DOHH2 (cell line): ENCODE data around the gene YBX2.

Source experiments
- H3F3A ChIP-seq: fragments of 200-600 bp; sonication (generic), shearing (Covaris generic); 2 replicates; pipeline ENCODE4 v1.6.0; 2016; ENCODE audit warnings: antibody characterized with exemption, mild to moderate bottlenecking; ENCODE audit not compliant: control insufficient read depth, insufficient read depth
- H3K27ac ChIP-seq: fragments of 200-600 bp; sonication (generic); 2 replicates; pipeline ENCODE4 v1.5.1; 2014; ENCODE audit warnings: low read depth, mild to moderate bottlenecking, low read length, moderate library complexity
- H3K27me3 ChIP-seq: fragments of 200-600 bp; sonication (generic); 2 replicates; pipeline ENCODE4 v1.6.1; 2014; ENCODE audit warnings: mild to moderate bottlenecking, low read length, mixed read lengths; ENCODE audit not compliant: control insufficient read depth
- H3K36me3 ChIP-seq: fragments of 200-600 bp; sonication (generic); 2 replicates; pipeline ENCODE4 v1.6.1; 2014; ENCODE audit warnings: mild to moderate bottlenecking, low read length, moderate library complexity, mixed read lengths; ENCODE audit not compliant: control insufficient read depth
- H3K4me1 ChIP-seq: fragments of 200-600 bp; sonication (generic); 2 replicates; pipeline ENCODE4 v1.6.1; 2014; ENCODE audit warnings: mild to moderate bottlenecking, low read length, mixed read lengths; ENCODE audit not compliant: control insufficient read depth
- H3K4me2 ChIP-seq: fragments of 200-600 bp; sonication (generic); 2 replicates; pipeline ENCODE4 v1.6.0; 2014; ENCODE audit warnings: mild to moderate bottlenecking, low read length, moderate library complexity
- H3K4me3 ChIP-seq: fragments of 200-600 bp; sonication (generic); 2 replicates; pipeline ENCODE4 v1.5.1; 2014; ENCODE audit warnings: mild to moderate bottlenecking, low read length, mixed read lengths
- H3K79me2 ChIP-seq: fragments of 200-600 bp; sonication (generic); 2 replicates; pipeline ENCODE4 v1.6.1; 2014; ENCODE audit warnings: mild to moderate bottlenecking, low read length, mixed read lengths; ENCODE audit not compliant: control insufficient read depth
- H3K9me2 ChIP-seq: fragments of 200-600 bp; sonication (generic); replicated peaks from 2 replicates; pipeline ENCODE4 v1.6.1; 2014; ENCODE audit warnings: mild to moderate bottlenecking, low read length, mixed read lengths; ENCODE audit not compliant: control insufficient read depth
- H3K9me3 ChIP-seq: fragments of 200-600 bp; sonication (generic); 2 replicates; pipeline ENCODE4 v1.6.1; 2014; ENCODE audit warnings: antibody characterized with exemption, low read length, mixed read lengths; ENCODE audit not compliant: control insufficient read depth, insufficient read depth
- H4K20me1 ChIP-seq: fragments of 200-600 bp; sonication (generic); 2 replicates; pipeline ENCODE4 v1.6.0; 2014; ENCODE audit warnings: low read depth, mild to moderate bottlenecking, antibody characterized with exemption, low read length, moderate library complexity; ENCODE audit not compliant: control insufficient read depth, insufficient read depth
- EZH2phosphoT487 ChIP-seq: fragments of 200-600 bp; sonication (generic); IDR thresholded peaks from 2 replicates; pipeline ENCODE4 v1.6.1; 2017; ENCODE audit warnings: borderline replicate concordance, mild to moderate bottlenecking, antibody characterized with exemption, low read length, moderate library complexity, mixed read lengths
- TF ChIP-seq, protein P1 (sequence below): fragments of 200-600 bp; sonication (generic); IDR thresholded peaks from one replicate; pipeline ENCODE4 v1.5.1; 2014; ENCODE audit warnings: antibody characterized with exemption, mild to moderate bottlenecking, low read depth, low read length; ENCODE audit not compliant: poor library complexity, severe bottlenecking

YBX2 gene

GRCh38 chr17:7290685-7291084, 3.8 kb downstream of the YBX2 start:
- Histone ChIP-seq H3K36me3 (no peaks in the 10 kb centered on the region), H3K9me3 (no peaks in the 10 kb centered on the region)

DNA sequence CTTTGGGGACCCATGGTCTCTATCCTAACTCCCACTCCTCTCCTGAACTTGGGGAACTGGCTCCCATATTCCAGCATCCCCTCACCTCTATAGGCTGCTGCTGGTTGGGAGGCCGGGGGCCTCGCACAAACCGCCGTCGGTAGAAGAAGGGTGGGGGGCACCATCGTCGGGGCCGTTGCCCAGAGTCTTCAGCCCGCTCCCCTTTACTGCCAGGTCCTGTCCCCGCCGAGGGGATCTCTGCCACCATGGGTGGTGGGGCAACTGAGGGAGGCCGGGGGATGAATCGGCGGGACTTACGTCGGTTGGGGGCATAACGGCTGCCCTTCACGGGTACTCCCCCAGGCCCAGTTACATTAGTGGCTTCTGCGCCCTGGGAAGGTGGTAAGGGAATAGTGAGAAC, 4.3 kb downstream of the YBX2 start:
- Histone ChIP-seq H3K79me2 (no peaks in the 10 kb centered on the region), H3K4me3 (no peak overlapping the region), H3K9me3 (no peaks in the 10 kb centered on the region), H4K20me1 (no peaks in the 10 kb centered on the region), H3K36me3 (no peaks in the 10 kb centered on the region), H3F3A (0 out of 2 replicates have a peak, but pooled peaks cover 2% of the 10 kb centered on the region), H3K27me3 (peaks cover 71% of the 10 kb centered on the region), H3K27ac (no peak overlapping the region), H3K4me1 (peaks cover 10% of the 10 kb centered on the region), H3K4me2 (no peak overlapping the region), H3K9me2 (no peaks in the 10 kb centered on the region)
- TF ChIP-seq, protein P1, sequence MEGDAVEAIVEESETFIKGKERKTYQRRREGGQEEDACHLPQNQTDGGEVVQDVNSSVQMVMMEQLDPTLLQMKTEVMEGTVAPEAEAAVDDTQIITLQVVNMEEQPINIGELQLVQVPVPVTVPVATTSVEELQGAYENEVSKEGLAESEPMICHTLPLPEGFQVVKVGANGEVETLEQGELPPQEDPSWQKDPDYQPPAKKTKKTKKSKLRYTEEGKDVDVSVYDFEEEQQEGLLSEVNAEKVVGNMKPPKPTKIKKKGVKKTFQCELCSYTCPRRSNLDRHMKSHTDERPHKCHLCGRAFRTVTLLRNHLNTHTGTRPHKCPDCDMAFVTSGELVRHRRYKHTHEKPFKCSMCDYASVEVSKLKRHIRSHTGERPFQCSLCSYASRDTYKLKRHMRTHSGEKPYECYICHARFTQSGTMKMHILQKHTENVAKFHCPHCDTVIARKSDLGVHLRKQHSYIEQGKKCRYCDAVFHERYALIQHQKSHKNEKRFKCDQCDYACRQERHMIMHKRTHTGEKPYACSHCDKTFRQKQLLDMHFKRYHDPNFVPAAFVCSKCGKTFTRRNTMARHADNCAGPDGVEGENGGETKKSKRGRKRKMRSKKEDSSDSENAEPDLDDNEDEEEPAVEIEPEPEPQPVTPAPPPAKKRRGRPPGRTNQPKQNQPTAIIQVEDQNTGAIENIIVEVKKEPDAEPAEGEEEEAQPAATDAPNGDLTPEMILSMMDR, result no peak
- TF ChIP-seq EZH2phosphoT487, result no peak

More at GRCh38 chr17:7290685-7291084, 3.8 kb downstream of the YBX2 start:
- no peak overlapping the region for H3K4me2 ChIP-seq
- no peak overlapping the region for H3K27ac ChIP-seq
- TF ChIP-seq EZH2phosphoT487, result no peak
- TF ChIP-seq, protein P1, result no peak
- no peaks in the 10 kb centered on the region for H3K9me2 ChIP-seq
- 0 out of 2 replicates have a peak, but pooled peaks cover 2% of the 10 kb centered on the region for H3F3A ChIP-seq
- peaks cover 70% of the 10 kb centered on the region for H3K27me3 ChIP-seq
- H3K4me1 ChIP-seq, result peaks cover 15% of the 10 kb centered on the region
- H4K20me1 ChIP-seq, result no peaks in the 10 kb centered on the region
- no peak overlapping the region for H3K4me3 ChIP-seq
- H3K79me2 ChIP-seq, result no peaks in the 10 kb centered on the region

GRCh38 chr17:7289256-7290032, 5.0 kb downstream of the YBX2 start:
- TF ChIP-seq EZH2phosphoT487, result no peak
- TF ChIP-seq, protein P1, result no peak
- H3K27me3 ChIP-seq, result peaks cover 71% of the 10 kb centered on the region
- H3F3A ChIP-seq, result 0 out of 2 replicates have a peak, but pooled peaks cover 2% of the 10 kb centered on the region

More at GRCh38 chr17:7289256-7290032, 5.0 kb downstream of the YBX2 start:
- no peaks in the 10 kb centered on the region for H3K9me2 ChIP-seq
- H3K79me2 ChIP-seq, result no peaks in the 10 kb centered on the region
- H3K27ac ChIP-seq, result no peak overlapping the region
- H4K20me1 ChIP-seq, result no peaks in the 10 kb centered on the region
- H3K4me1 ChIP-seq, result peaks cover 4% of the 10 kb centered on the region; the same call in 1 of the 2 replicates
- no peaks in the 10 kb centered on the region for H3K36me3 ChIP-seq
- no peak overlapping the region for H3K4me3 ChIP-seq
- H3K9me3 ChIP-seq, result no peaks in the 10 kb centered on the region
- no peak overlapping the region for H3K4me2 ChIP-seq
